ENCODE results near the gene PISD.

PISD gene

GRCh38 chr22:31585161-31585859 lies 76.7 kb downstream of the PISD start:
- Histone ChIP-seq H3F3A (ENCODE audit: insufficient read depth) (no peaks in the 10 kb centered on the region), H3K4me2 (ENCODE audit: low read depth, low read length, poor library complexity, severe bottlenecking) (no peak overlapping the region), H3K9me3 (ENCODE audit: insufficient read depth, low read length) (no peaks in the 10 kb centered on the region), H4K20me1 (ENCODE audit: low read depth, low read length) (no peaks in the 10 kb centered on the region), H3K27me3 (ENCODE audit: low read length) (no peaks in the 10 kb centered on the region), H3K79me2 (ENCODE audit: insufficient read depth, low read length) (no peaks in the 10 kb centered on the region), H2AFZ (ENCODE audit: low read depth, low read length, severe bottlenecking) (no peak overlapping the region), H3K27ac (ENCODE audit: low read depth, low read length) (no peak overlapping the region), H3K9ac (ENCODE audit: low read length) (no peak overlapping the region), H3K36me3 (ENCODE audit: low read length) (peaks cover 14% of the 10 kb centered on the region; the same call in 1 of the 2 replicates), H3K9me2 (replicated peaks; ENCODE audit: insufficient read depth, low read length) (no peaks in the 10 kb centered on the region), H3K4me3 (ENCODE audit: insufficient read depth, low read length, poor library complexity, severe bottlenecking) (no peak overlapping the region)
- TF ChIP-seq EZH2phosphoT487 (conservative IDR thresholded peaks at IDR 0.05; ENCODE audit: low read length) (no peak), CTCF (IDR thresholded peaks at IDR 0.05; ENCODE audit: insufficient read depth, low read length, poor library complexity, severe bottlenecking) (no peak)

- no peaks in the 10 kb centered on the region for H4K20me1 ChIP-seq (ENCODE audit: low read depth, low read length)
- no peaks in the 10 kb centered on the region for H3K27me3 ChIP-seq (ENCODE audit: low read length)
- H3F3A ChIP-seq (ENCODE audit: insufficient read depth), result 0 out of 2 replicates have a peak, but pooled peaks cover under 1% of the 10 kb centered on the region
- H3K4me3 ChIP-seq (ENCODE audit: insufficient read depth, low read length, poor library complexity, severe bottlenecking), result no peak overlapping the region
- H3K9ac ChIP-seq (ENCODE audit: low read length), result no peak overlapping the region
- H3K4me2 ChIP-seq (ENCODE audit: low read depth, low read length, poor library complexity, severe bottlenecking), result no peak overlapping the region
- TF ChIP-seq EZH2phosphoT487 (conservative IDR thresholded peaks at IDR 0.05; ENCODE audit: low read length) (no peak), CTCF (IDR thresholded peaks at IDR 0.05; ENCODE audit: insufficient read depth, low read length, poor library complexity, severe bottlenecking) (no peak)
- H3K79me2 ChIP-seq (ENCODE audit: insufficient read depth, low read length), result no peaks in the 10 kb centered on the region
- H2AFZ ChIP-seq (ENCODE audit: low read depth, low read length, severe bottlenecking), result no peak overlapping the region
- H3K27ac ChIP-seq (ENCODE audit: low read depth, low read length), result no peak overlapping the region
- no peaks in the 10 kb centered on the region for H3K9me2 ChIP-seq (replicated peaks; ENCODE audit: insufficient read depth, low read length)
- H3K9me3 ChIP-seq (ENCODE audit: insufficient read depth, low read length), result no peaks in the 10 kb centered on the region
- peaks cover 14% of the 10 kb centered on the region; the same call in 1 of the 2 replicates for H3K36me3 ChIP-seq (ENCODE audit: low read length)
Observed at GRCh38 chr22:31584804-31585160, 77.2 kb downstream of the PISD start.

- TF ChIP-seq CTCF (IDR thresholded peaks at IDR 0.05; ENCODE audit: insufficient read depth, low read length, poor library complexity, severe bottlenecking) (no peak), EZH2phosphoT487 (conservative IDR thresholded peaks at IDR 0.05; ENCODE audit: low read length) (no peak)
- Histone ChIP-seq H3F3A (ENCODE audit: insufficient read depth) (0 out of 2 replicates have a peak, but pooled peaks cover 2% of the 10 kb centered on the region), H3K4me2 (ENCODE audit: low read depth, low read length, poor library complexity, severe bottlenecking) (no peak overlapping the region), H4K20me1 (ENCODE audit: low read depth, low read length) (no peaks in the 10 kb centered on the region), H3K36me3 (ENCODE audit: low read length) (peaks cover 14% of the 10 kb centered on the region; the same call in 1 of the 2 replicates), H3K79me2 (ENCODE audit: insufficient read depth, low read length) (no peaks in the 10 kb centered on the region), H3K27ac (ENCODE audit: low read depth, low read length) (no peak overlapping the region), H3K27me3 (ENCODE audit: low read length) (no peaks in the 10 kb centered on the region), H2AFZ (ENCODE audit: low read depth, low read length, severe bottlenecking) (no peak overlapping the region), H3K9ac (ENCODE audit: low read length) (no peak overlapping the region), H3K9me2 (replicated peaks; ENCODE audit: insufficient read depth, low read length) (no peaks in the 10 kb centered on the region), H3K9me3 (ENCODE audit: insufficient read depth, low read length) (no peaks in the 10 kb centered on the region), H3K4me3 (ENCODE audit: insufficient read depth, low read length, poor library complexity, severe bottlenecking) (no peak overlapping the region)
Observed at GRCh38 chr22:31583861-31584485, 78.0 kb downstream of the PISD start.
